GM12891 (cell line): ENCODE data around the gene DNAI1.

Experiments used
- POLR2A ChIP-seq: IDR thresholded peaks from 2 replicates; pipeline ENCODE4 v1.6.1; 2011; ENCODE audit warnings: low read depth, low read length, control low read depth
- POLR2AphosphoS5 ChIP-seq: IDR thresholded peaks from 2 replicates; pipeline ENCODE4 v1.6.1; 2011; ENCODE audit warnings: low read depth, low read length, control low read depth
- POU2F2 ChIP-seq: IDR thresholded peaks from 2 replicates; pipeline ENCODE4 v1.6.1; 2011; ENCODE audit warnings: low read depth, mild to moderate bottlenecking, control low read depth, low read length, moderate library complexity
- TAF1 ChIP-seq: IDR thresholded peaks from 2 replicates; pipeline ENCODE4 v1.6.1; 2011; ENCODE audit warnings: low read depth, low read length, control low read depth

DNA sequence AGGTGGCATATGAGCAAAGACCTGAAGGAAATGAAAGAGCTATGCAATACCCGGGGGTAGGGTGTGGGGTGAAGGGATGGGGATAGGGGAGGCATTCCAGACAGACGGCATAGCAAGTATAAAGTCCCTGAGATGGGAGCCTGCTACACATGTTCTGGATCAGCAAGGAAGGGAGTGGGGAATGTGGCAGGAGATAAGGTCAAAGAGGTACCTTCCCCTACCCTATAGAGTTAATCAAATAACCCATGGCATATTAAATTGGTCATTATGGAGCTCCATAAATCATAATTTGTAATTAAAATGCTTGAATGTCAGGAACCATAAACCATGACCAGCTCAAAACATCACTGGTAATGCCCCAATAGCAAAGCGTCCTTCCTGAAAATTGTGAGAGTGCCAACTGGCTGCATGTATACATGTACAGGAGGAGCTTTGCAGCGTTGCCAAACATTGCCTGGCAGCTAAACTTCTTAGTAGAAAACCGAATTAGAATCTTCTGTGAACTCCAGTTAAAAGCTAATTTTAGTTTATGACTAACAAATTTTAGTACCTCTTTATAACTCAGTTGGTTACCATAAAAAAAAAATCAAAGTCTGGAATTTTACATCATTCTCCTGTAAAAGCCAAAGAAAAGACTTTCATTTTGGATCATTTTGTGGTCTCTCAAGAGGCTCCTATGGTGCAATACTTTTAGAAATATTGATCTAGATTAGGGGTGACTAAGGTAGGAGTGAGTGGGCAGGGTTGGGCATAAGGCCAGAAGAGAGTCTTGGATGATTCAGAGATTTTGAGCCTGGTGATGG is 4.7 kb downstream of the DNAI1 start:
- TF ChIP-seq POLR2A (no peak), TAF1 (no peak), POLR2AphosphoS5 (no peak), POU2F2 (no peak)
